PFSK-1 (cell line): ENCODE data around the gene C9orf40.

ENCODE experiments used
- POLR2AphosphoS5 ChIP-seq: IDR thresholded peaks from 2 replicates; pipeline ENCODE4 v1.6.1; 2012; ENCODE audit warnings: low read depth, mild to moderate bottlenecking, control low read depth, low read length, moderate library complexity
- REST ChIP-seq, 2 experiments: IDR thresholded peaks; 2 replicates each; pipeline versions ENCODE4 v1.6.1 to v1.8.0; 2011 to 2012; ENCODE audit warnings: low read depth in 2 of 2, low read length in 2 of 2, control low read depth in 1 of 2, inconsistent platforms in 1 of 2, mild to moderate bottlenecking in 1 of 2, moderate library complexity in 1 of 2; ENCODE audit not compliant: insufficient read depth in 1 of 2
- SIN3A ChIP-seq: IDR thresholded peaks from 2 replicates; pipeline ENCODE4 v1.6.1; 2012; ENCODE audit warnings: mild to moderate bottlenecking, low read length, moderate library complexity, borderline replicate concordance; ENCODE audit not compliant: insufficient read depth
- TAF1 ChIP-seq: IDR thresholded peaks from 2 replicates; pipeline ENCODE4 v1.6.1; 2012; ENCODE audit warnings: low read length, control low read depth, borderline replicate concordance; ENCODE audit not compliant: insufficient read depth

- no peak for TF ChIP-seq POLR2AphosphoS5
- TF ChIP-seq REST (IDR thresholded peaks at IDR 0.05; ENCODE audit: insufficient read depth in 1 of 2, low read depth in 2 of 2, low read length in 2 of 2), result no peak
- TF ChIP-seq TAF1, result no peak
- TF ChIP-seq SIN3A, result no peak
Observed at GRCh38 chr9:74977287-74977686, 24.6 kb upstream of the C9orf40 start.
